Activated CD4-positive, alpha-beta T cell treated with anti-CD3 and anti-CD28 coated beads, Interleukin-2, Interleukin-6, amounts not matched to agents 100 ng/mL and 50 ng/mL, durations not matched to agents 16 hours and 8 hours (primary cell): ENCODE data around the gene UROC1.

Experiments used
- DNase-seq: peaks from one replicate; pipeline ENCODE4 v3.0.0-alpha.2; 2020

UROC1 gene

GRCh38 chr3:126456766-126457388 is 60.7 kb downstream of the UROC1 start:
- no peak for DNase-seq

- DNase-seq: no peak
Measured at GRCh38 chr3:126456211-126456610, 61.4 kb downstream of the UROC1 start.

GRCh38 chr3:126454437-126455198 is 63.0 kb downstream of the UROC1 start:
- no peak for DNase-seq

- no peak for DNase-seq
Measured at GRCh38 chr3:126454025-126454424, 63.5 kb downstream of the UROC1 start.

GRCh38 chr3:126452213-126452612 is 65.4 kb downstream of the UROC1 start:
- DNase-seq: no peak

- DNase-seq: no peak
Measured at GRCh38 chr3:126451511-126451910, 66.1 kb downstream of the UROC1 start.

GRCh38 chr3:126450744-126451143 is 66.8 kb downstream of the UROC1 start:
- no peak for DNase-seq

GRCh38 chr3:126450219-126450618 is 67.4 kb downstream of the UROC1 start:
- DNase-seq: no peak

- no peak for DNase-seq
Measured at GRCh38 chr3:126449621-126450051, 67.9 kb downstream of the UROC1 start.

GRCh38 chr3:126448893-126449180 is 68.7 kb downstream of the UROC1 start:
- no peak for DNase-seq

- no peak for DNase-seq
Measured at GRCh38 chr3:126448136-126448892, 69.3 kb downstream of the UROC1 start.

GRCh38 chr3:126447456-126448106 is 70.0 kb downstream of the UROC1 start:
- DNase-seq: no peak

GRCh38 chr3:126446791-126447190 is 70.8 kb downstream of the UROC1 start:
- DNase-seq: no peak

- no peak for DNase-seq
Measured at GRCh38 chr3:126446301-126446700, 71.3 kb downstream of the UROC1 start.

GRCh38 chr3:126445506-126445905 is 72.1 kb downstream of the UROC1 start:
- DNase-seq: no peak

GRCh38 chr3:126442856-126443242 is 74.7 kb downstream of the UROC1 start:
- DNase-seq: no peak

GRCh38 chr3:126442094-126442855 is 75.3 kb downstream of the UROC1 start:
- DNase-seq: no peak

- DNase-seq: no peak
Measured at GRCh38 chr3:126441256-126441880, 76.2 kb downstream of the UROC1 start.

GRCh38 chr3:126440709-126440995 is 76.9 kb downstream of the UROC1 start:
- no peak for DNase-seq

GRCh38 chr3:126439968-126440708 is 77.4 kb downstream of the UROC1 start:
- no peak for DNase-seq

- DNase-seq: no peak
Measured at GRCh38 chr3:126439346-126439967, 78.1 kb downstream of the UROC1 start.
